ENCODE results near the gene FBLN5. TPM values are rescaled to one million over a fixed set of nuclear protein-coding genes. Genes with fewer than 3 reads are reported as not detected.
"Not testable (repeated sequence)": the region's sequence is repeated elsewhere in the genome, so short reads cannot be mapped to it uniquely, and the experiment has no call there.

The FBLN5 gene
- total RNA-seq, 4 donors from 2014 or later = 26.3 to 128 (median 44.5) TPM

DNA sequence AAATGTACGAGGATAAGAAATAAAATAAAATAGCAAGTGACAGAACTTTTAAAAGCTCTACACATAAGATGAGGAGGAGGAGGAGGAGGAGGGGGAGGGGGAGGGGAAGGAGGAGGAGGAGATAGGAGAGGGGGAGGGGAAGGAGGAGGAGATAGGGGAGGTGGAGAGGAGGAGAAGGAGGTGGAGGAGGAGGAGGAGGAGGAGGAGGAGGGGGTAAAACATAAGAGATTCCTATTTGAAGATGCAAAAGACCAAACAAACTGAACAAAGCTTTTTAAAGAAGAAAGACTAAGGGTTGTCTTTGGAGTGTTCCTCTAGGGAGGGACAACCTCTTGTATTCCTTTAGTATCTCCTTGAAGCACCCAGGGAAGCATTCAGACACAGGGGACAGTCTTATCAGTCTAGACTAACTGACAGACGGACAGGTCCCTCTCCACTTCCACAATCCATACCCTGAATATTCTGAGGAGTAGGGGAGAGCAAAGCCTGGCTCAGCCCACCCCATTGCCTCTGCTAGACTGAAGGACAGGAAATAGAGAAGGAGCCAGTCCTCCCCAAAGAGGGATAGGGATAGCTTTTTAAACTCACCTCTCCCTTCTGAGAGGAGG lies 93.1 kb downstream of the FBLN5 start:
- DNase-seq (ENCODE audit: low spot score in 2 of 2) = no peak
- WGBS, 2 donors = 63 to 78% methylated on average over 2 of the region's 2 CpGs
- TF ChIP-seq, protein P1, sequence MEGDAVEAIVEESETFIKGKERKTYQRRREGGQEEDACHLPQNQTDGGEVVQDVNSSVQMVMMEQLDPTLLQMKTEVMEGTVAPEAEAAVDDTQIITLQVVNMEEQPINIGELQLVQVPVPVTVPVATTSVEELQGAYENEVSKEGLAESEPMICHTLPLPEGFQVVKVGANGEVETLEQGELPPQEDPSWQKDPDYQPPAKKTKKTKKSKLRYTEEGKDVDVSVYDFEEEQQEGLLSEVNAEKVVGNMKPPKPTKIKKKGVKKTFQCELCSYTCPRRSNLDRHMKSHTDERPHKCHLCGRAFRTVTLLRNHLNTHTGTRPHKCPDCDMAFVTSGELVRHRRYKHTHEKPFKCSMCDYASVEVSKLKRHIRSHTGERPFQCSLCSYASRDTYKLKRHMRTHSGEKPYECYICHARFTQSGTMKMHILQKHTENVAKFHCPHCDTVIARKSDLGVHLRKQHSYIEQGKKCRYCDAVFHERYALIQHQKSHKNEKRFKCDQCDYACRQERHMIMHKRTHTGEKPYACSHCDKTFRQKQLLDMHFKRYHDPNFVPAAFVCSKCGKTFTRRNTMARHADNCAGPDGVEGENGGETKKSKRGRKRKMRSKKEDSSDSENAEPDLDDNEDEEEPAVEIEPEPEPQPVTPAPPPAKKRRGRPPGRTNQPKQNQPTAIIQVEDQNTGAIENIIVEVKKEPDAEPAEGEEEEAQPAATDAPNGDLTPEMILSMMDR (IDR thresholded peaks at IDR 0.05) = no peak
- no peak for TF ChIP-seq POLR2A (IDR thresholded peaks at IDR 0.05)
- intact Hi-C loops (cut with DNase I; ENCODE audit: low total_unique reads) = no loop called here
- no peak overlapping the region for H3K4me3 ChIP-seq (ENCODE audit: low read depth, poor library complexity, severe bottlenecking)

DNA sequence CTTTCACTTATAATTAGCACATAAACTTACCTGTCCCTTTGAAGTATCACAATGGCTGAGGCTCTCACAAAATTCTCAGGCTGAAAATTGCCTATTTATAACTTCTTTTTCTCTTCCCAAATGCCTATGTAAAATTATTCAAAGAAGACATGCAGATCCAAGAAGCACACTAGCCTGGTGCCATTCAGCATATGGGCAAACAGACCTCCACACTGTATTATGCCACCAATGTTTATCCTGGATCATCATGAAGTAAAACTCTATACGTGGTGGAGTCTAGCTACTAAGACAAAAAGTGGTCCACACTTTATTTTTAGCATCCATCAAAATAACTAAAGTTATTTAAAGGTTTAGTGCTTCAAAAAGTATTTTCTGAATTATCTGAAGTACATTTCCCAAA lies 95.9 kb downstream of the FBLN5 start:
- 36% methylated on average over 1 of the region's 1 CpG for WGBS, 2 donors
- no peak for TF ChIP-seq POLR2A (IDR thresholded peaks at IDR 0.05)
- TF ChIP-seq, protein P1 (IDR thresholded peaks at IDR 0.05) = no peak

DNA sequence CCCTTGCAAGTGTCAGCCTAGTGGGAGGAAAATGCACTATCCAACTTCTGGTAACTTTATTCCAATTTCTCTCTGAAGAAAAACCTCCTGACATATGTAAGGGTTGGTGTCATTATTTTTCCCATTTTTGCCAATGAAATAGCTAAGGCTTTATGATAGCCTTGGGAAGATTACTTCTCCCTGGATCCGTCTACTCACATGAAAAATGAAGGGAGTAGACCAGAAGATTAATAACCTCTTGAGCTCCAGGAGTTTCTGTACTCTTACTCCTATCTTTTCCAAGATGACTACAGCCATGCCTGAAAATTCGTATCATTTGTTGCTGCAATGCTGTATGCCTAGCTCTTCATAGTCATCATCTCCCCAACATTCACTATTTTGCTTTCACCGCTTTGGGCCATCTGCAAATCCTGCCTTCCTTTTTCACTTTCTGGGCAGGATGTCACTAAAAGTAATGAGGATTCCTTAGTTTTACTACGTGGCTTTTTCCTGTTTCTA lies 98.9 kb downstream of the FBLN5 start:
- TF ChIP-seq, protein P1 (IDR thresholded peaks at IDR 0.05) = no peak
- no peak for TF ChIP-seq POLR2A (IDR thresholded peaks at IDR 0.05)
- no peak overlapping the region for H3K4me3 ChIP-seq (ENCODE audit: low read depth, poor library complexity, severe bottlenecking)
- intact Hi-C loops (cut with DNase I; ENCODE audit: low total_unique reads) = no loop called here
- WGBS, 2 donors = 82 to 85% methylated on average over 4 of the region's 4 CpGs
- no peak for DNase-seq (ENCODE audit: low spot score in 2 of 2)

More for the DNA sequence above, 95.9 kb downstream of the FBLN5 start:
- DNase-seq (ENCODE audit: low spot score in 2 of 2) = no peak
- H3K4me3 ChIP-seq (ENCODE audit: low read depth, poor library complexity, severe bottlenecking) = no peak overlapping the region
- intact Hi-C loops (cut with DNase I; ENCODE audit: low total_unique reads) = no loop called here

DNA sequence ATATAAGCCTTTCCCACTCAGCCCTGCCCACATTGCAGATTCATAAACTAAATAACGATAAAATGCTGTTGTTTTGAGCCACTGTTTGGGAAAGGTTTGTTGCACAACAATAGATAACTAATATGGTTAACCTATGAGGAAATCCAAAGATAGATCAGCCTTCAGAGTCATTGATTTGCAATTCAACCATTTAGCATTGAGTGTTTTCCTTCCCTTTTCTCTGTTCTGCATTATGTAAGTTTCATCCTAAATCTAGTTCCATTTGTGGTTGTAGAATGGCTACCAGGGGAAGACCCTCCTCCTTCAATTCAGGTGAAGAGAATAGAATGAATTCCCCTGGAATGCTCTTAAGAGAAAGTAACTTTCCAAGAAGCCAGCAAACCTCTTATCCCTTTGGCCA lies 99.8 kb downstream of the FBLN5 start:
- WGBS, 2 donors = 82 to 85% methylated on average over 1 of the region's 1 CpG
- DNase-seq (ENCODE audit: low spot score in 2 of 2) = no peak
- TF ChIP-seq, protein P1 (IDR thresholded peaks at IDR 0.05) = no peak
- no peak overlapping the region for H3K4me3 ChIP-seq (ENCODE audit: low read depth, poor library complexity, severe bottlenecking)
- intact Hi-C loops (cut with DNase I; ENCODE audit: low total_unique reads) = no loop called here

DNA sequence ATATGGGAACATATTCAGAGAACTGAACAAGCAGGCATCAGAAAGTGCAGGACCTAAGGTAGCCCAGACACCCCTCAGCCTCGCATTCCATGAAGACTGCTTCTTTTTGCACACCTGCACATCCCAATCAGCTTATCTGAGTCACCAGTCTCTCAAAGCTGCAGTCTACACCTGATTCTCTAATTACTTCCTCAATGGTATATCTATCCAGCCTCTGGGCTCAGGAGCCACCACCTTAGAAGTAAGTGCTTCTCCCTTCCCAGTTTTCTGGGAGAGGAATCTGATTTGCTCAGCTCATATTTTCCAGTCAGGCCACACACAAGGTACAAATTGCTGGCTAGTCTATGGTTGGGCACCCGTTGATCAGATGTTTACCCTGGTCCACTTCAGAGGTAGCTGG lies 101.8 kb downstream of the FBLN5 start:
- WGBS, 2 donors = 87 to 89% methylated on average over 2 of the region's 2 CpGs
- no peak overlapping the region for H3K4me3 ChIP-seq (ENCODE audit: low read depth, poor library complexity, severe bottlenecking)
- TF ChIP-seq POLR2A (IDR thresholded peaks at IDR 0.05) = no peak
- TF ChIP-seq, protein P1 (IDR thresholded peaks at IDR 0.05) = no peak
- intact Hi-C loops (cut with DNase I; ENCODE audit: low total_unique reads) = no loop called here
- DNase-seq (ENCODE audit: low spot score in 2 of 2) = no peak

DNA sequence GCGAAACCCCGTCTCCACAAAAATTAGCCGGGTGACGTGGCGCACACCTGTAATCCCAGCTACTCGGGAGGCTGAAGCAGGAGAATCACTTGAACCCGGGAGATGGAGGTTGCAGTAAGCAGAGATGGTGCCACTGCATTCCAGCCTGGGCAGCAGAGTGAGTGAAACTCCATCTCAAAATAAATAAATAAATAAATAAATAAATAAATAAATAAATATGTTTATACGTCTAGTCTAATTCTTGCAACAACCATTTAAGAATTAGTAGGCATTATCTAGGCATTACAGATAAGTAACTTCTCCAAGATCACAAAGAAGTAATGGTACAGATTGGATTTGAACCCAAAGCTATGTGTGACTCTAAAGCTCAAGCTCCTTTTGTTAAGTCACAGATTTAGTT lies 102.4 kb downstream of the FBLN5 start:
- intact Hi-C loops (cut with DNase I; ENCODE audit: low total_unique reads); DNase-seq (ENCODE audit: low spot score in 2 of 2); H3K4me3 ChIP-seq (ENCODE audit: low read depth, poor library complexity, severe bottlenecking): not testable (repeated sequence)
- WGBS, 2 donors = 99% methylated on average over 8 of the region's 8 CpGs
